HCT116 (cell line): Measurements from ENCODE around the gene FPR2. TPM values are rescaled to one million over a fixed set of nuclear protein-coding genes. Genes with fewer than 3 reads are reported as not detected.

Experiments
- ATAC-seq: fragments of 200-7000 bp; cut with Tn5 transposase; 2 replicates; pipeline ENCODE4 v1.9.1; 2020; ENCODE audit warnings: mild to moderate bottlenecking, moderate library complexity
- Bru-seq: library from RNA; stranded (reverse); fragments of 400-500 nt; gene quantifications from one replicate; lab custom pipeline; 2021; lab: Mats Ljungman, UMichigan
- BruChase-seq, 2 experiments: library from RNA; stranded (reverse); fragments of 400-500 nt; gene quantifications; one replicate each; lab custom pipeline; 2021; lab: Mats Ljungman, UMichigan
- BruUV-seq: library from RNA; stranded (reverse); fragments of 400-500 nt; replicated peaks from 2 replicates; lab custom pipeline; 2021; lab: Mats Ljungman, UMichigan
- CTCF ChIA-PET: fragments of 300-600 bp; sonication (Branson Sonifier 250); formaldehyde crosslinking; loops from one replicate; lab custom pipeline; 2021; ENCODE audit warnings: antibody characterized with exemption; lab: Charles Lee
- POLR2A ChIA-PET: fragments of 300-600, 350-600 bp; sonication (Branson Sonifier 250); formaldehyde crosslinking; loops from one replicate; lab custom pipeline; 2021; ENCODE audit warnings: antibody characterized with exemption; lab: Charles Lee
- RAD21 ChIA-PET, 2 experiments: fragments of 300-600 bp; sonication (Branson Sonifier 250); formaldehyde crosslinking; loops; one replicate each; lab custom pipeline; 2023; ENCODE audit warnings: low total read pairs in 2 of 2; ENCODE audit not compliant: uncharacterized antibody in 2 of 2, unreplicated experiment in 2 of 2, low non-redundant PET in 1 of 2; lab: Charles Lee
- DNase-seq: peaks from one replicate; pipeline ENCODE4 v3.0.0-alpha.2; 2010; ENCODE audit warnings: low read depth, low spot score
- H2AFZ ChIP-seq: fragments of 200-600 bp; shearing (Covaris generic), sonication (generic); 2 replicates; pipeline ENCODE4 v1.6.1; 2017; ENCODE audit warnings: low read depth, mixed run types, mixed read lengths, antibody characterized with exemption, low read length; ENCODE audit not compliant: poor library complexity, severe bottlenecking
- H3K27ac ChIP-seq: 2 replicates; pipeline ENCODE4 v1.5.1; 2012; ENCODE audit warnings: low read depth, low read length
- H3K27me3 ChIP-seq: fragments of 200-600 bp; sonication (generic); 2 replicates; pipeline ENCODE4 v1.6.1; 2016; ENCODE audit warnings: mixed run types, low read length, mixed read lengths; ENCODE audit not compliant: insufficient read depth
- H3K36me3 ChIP-seq, 2 experiments: fragments of 200-500 bp in 1 of 2; fragments of 200-600 bp in 1 of 2; sonication (Bioruptor generic) in 1 of 2; sonication (generic) in 1 of 2; 2 replicates each; pipeline versions ENCODE4 v1.5.1 to v1.6.1; 2014 to 2016; ENCODE audit warnings: low read length in 2 of 2, inconsistent platforms in 1 of 2, mixed read lengths in 1 of 2, mixed run types in 1 of 2; ENCODE audit not compliant: insufficient read depth in 2 of 2, control insufficient read depth in 1 of 2
- H3K4me1 ChIP-seq, 2 experiments: fragments of 200-600 bp in 1 of 2; sonication (generic) in 1 of 2; 2 replicates each; pipeline versions ENCODE4 v1.5.1 to v1.6.1; 2012 to 2017; ENCODE audit warnings: low read length in 2 of 2, inconsistent platforms in 1 of 2, mild to moderate bottlenecking in 1 of 2, mixed read lengths in 1 of 2, mixed run types in 1 of 2, moderate library complexity in 1 of 2; ENCODE audit not compliant: insufficient read depth in 2 of 2, control insufficient read depth in 1 of 2
- H3K4me2 ChIP-seq: fragments of 200-600 bp; sonication (generic); 2 replicates; pipeline ENCODE4 v1.6.1; 2017; ENCODE audit warnings: mixed run types, low read length, mixed read lengths
- H3K4me3 ChIP-seq, 2 experiments: fragments of 200-600 bp in 1 of 2; sonication (generic) in 1 of 2; replicated peaks in 1 of 2; 2 replicates each; pipeline ENCODE4 v1.5.1; 2011 to 2016; ENCODE audit warnings: low read length in 2 of 2, control low read depth in 1 of 2, low read depth in 1 of 2, mild to moderate bottlenecking in 1 of 2, mixed read lengths in 1 of 2, mixed run types in 1 of 2
- H3K79me2 ChIP-seq: fragments of 200-600 bp; sonication (generic); 2 replicates; pipeline ENCODE4 v1.6.1; 2017; ENCODE audit warnings: mild to moderate bottlenecking, mixed run types, low read length, moderate library complexity, mixed read lengths; ENCODE audit not compliant: insufficient read depth
- H3K9ac ChIP-seq: fragments of 200-600 bp; sonication (generic); 2 replicates; pipeline ENCODE4 v1.6.1; 2016; ENCODE audit warnings: low read length, mixed read lengths
- H3K9me2 ChIP-seq: fragments of 200-600 bp; sonication (generic), shearing (Covaris generic); 2 replicates; pipeline ENCODE4 v1.6.1; 2017; ENCODE audit warnings: mixed run types, mild to moderate bottlenecking, moderate library complexity; ENCODE audit not compliant: insufficient read depth
- H3K9me3 ChIP-seq, 2 experiments: fragments of 200-500 bp in 1 of 2; fragments of 200-600 bp in 1 of 2; sonication (Bioruptor generic) in 1 of 2; sonication (generic) in 1 of 2; 2 replicates each; pipeline ENCODE4 v1.6.1; 2014 to 2017; ENCODE audit warnings: low read length in 2 of 2, mixed read lengths in 2 of 2, inconsistent platforms in 1 of 2, low read depth in 1 of 2, mild to moderate bottlenecking in 1 of 2, mixed run types in 1 of 2, moderate library complexity in 1 of 2; ENCODE audit not compliant: control insufficient read depth in 1 of 2, insufficient read depth in 1 of 2
- H4K20me1 ChIP-seq: fragments of 200-600 bp; sonication (generic), shearing (Covaris generic); 2 replicates; pipeline ENCODE4 v1.6.1; 2017; ENCODE audit warnings: mixed run types, mild to moderate bottlenecking, moderate library complexity; ENCODE audit not compliant: insufficient read depth
- CBX3 ChIP-seq: IDR thresholded peaks from 2 replicates; pipeline ENCODE4 v1.6.1; 2012; ENCODE audit warnings: low read depth
- EGR1 ChIP-seq: IDR thresholded peaks from 2 replicates; pipeline ENCODE4 v1.6.1; 2012; ENCODE audit warnings: low read depth
- ELF1 ChIP-seq: IDR thresholded peaks from 2 replicates; pipeline ENCODE4 v1.6.1; 2012; ENCODE audit warnings: low read depth, borderline replicate concordance
- FOSL1 ChIP-seq: IDR thresholded peaks from 2 replicates; pipeline ENCODE4 v1.6.1; 2012; ENCODE audit warnings: low read depth
- POLR2AphosphoS5 ChIP-seq: IDR thresholded peaks from 2 replicates; pipeline ENCODE4 v1.6.1; 2011; ENCODE audit warnings: mild to moderate bottlenecking, low read depth, low read length, moderate library complexity
- SIN3A ChIP-seq: IDR thresholded peaks from 2 replicates; pipeline ENCODE4 v1.6.1; 2012; ENCODE audit warnings: low read depth
- SRF ChIP-seq: IDR thresholded peaks from 2 replicates; pipeline ENCODE4 v1.6.1; 2012; ENCODE audit warnings: low read depth
- TCF7L2 ChIP-seq: IDR thresholded peaks from 2 replicates; pipeline ENCODE4 v1.7.0; 2011; ENCODE audit warnings: borderline replicate concordance, inconsistent platforms; ENCODE audit not compliant: insufficient read depth, insufficient read length; ENCODE audit errors: extremely low read depth
- ZFX ChIP-seq: fragments of 450-650 bp; IDR thresholded peaks from 2 replicates; pipeline ENCODE4 v1.6.1; 2017
- ZNF274 ChIP-seq: fragments of 200-500 bp; sonication (Bioruptor generic); IDR thresholded peaks from 2 replicates; pipeline ENCODE4 v1.6.1; 2014; ENCODE audit warnings: mild to moderate bottlenecking, low read depth, low read length, inconsistent platforms
- intact Hi-C: fragments of 100-400 bp; cut with micrococcal nuclease; formaldehyde crosslinking; loops from 2 replicates; pipeline ENCODE4 v1.10.0; 2022
- long read RNA-seq: library from polyadenylated mRNA; unstranded; transcript quantifications from one replicate; pipeline ENCODE4 v2.0.0, GENCODE V29; 2021; ENCODE audit not compliant: unreplicated experiment
- polyA plus RNA-seq: library from polyadenylated mRNA; unstranded; fragments of >200 nt; gene quantifications from 2 replicates; pipeline ENCODE4 v1.2.1, GENCODE V29; 2012; ENCODE audit warnings: missing spikeins
- total RNA-seq: library from RNA; stranded (reverse); gene quantifications from one replicate; pipeline ENCODE4 v1.2.1, GENCODE V29; 2021; ENCODE audit not compliant: unreplicated experiment
- TF ChIP-seq, protein P1 (sequence below), 3 experiments: fragments of 200-600 bp in 1 of 3; sonication (generic) in 1 of 3; IDR thresholded peaks in 2 of 3; conservative IDR thresholded peaks in 1 of 3; 2 replicates each; pipeline ENCODE4 v1.5.1; 2012 to 2017; ENCODE audit warnings: low read depth in 2 of 3, low read length in 2 of 3, antibody characterized with exemption in 1 of 3, borderline replicate concordance in 1 of 3, control low read depth in 1 of 3, mild to moderate bottlenecking in 1 of 3, mixed read lengths in 1 of 3, mixed run types in 1 of 3, moderate library complexity in 1 of 3; ENCODE audit not compliant: insufficient read depth in 1 of 3
- TF ChIP-seq, protein P2 (sequence below): IDR thresholded peaks from 2 replicates; pipeline ENCODE4 v1.6.1; 2012

Gene FPR2, protein sequence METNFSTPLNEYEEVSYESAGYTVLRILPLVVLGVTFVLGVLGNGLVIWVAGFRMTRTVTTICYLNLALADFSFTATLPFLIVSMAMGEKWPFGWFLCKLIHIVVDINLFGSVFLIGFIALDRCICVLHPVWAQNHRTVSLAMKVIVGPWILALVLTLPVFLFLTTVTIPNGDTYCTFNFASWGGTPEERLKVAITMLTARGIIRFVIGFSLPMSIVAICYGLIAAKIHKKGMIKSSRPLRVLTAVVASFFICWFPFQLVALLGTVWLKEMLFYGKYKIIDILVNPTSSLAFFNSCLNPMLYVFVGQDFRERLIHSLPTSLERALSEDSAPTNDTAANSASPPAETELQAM
- total RNA-seq (not detected), Bru-seq, nascent RNA (not detected), BruChase-seq, experiment 1, labeled RNA remaining after a 6-hour chase (percentile 12 among the genes with signal in this experiment), BruChase-seq, experiment 2, labeled RNA remaining after a 2-hour chase (not detected)
- polyA plus RNA-seq: 0.09 TPM in 1 of 2 replicates, not detected in the other
- long read RNA-seq: 0 reads

DNA sequence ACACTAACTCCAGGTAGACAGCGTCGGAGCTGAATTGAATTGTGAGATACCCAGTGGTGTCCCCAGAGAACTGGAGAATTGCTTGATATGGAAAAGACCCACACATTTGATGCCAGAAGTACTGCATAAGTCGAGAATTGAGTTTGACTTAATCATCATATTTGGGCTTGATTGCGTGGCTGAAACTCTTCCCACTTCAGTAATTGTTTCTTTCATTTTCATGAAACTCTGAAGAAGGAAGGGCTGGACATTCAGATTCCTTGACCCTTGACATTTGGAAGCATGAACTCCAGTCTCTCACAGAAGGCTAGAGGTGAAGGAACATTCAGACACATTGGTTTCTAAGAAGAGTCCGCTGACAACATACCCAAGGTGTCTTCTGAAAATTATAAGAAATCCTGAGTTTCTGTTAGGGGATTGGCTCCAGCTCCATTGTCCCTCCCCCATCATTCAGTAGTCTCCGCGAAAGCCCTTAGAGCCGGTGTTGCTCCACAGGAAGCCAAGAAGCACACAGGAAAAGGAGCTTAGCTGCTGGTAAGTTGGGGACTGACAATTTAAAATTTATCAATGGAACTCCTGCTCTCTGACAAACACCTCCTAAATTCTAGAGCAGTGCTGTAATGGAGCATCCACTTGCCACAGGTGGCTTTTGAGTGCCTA is at the start of gene FPR2:
TSS of gene FPR2 (plus strand) at position 484 of the 660 bp plus-strand sequence. CDS start 7,479 bp downstream, outside the sequence.
- no peaks in the 10 kb centered on the region for H3K27me3 ChIP-seq
- H3K9me3 ChIP-seq: no peaks in the 10 kb centered on the region
- intact Hi-C loops: no loop called here
- H3K4me2 ChIP-seq: no peak within 1 kb of the TSS
- CTCF ChIA-PET: interaction anchor here (1.4 kb wide), 1 partner anchor 17 kb away, joined by 5 read pairs; no protein-coding TSS in a partner anchor
- H3K79me2 ChIP-seq: no peaks in the 10 kb centered on the region
- no peaks in the 10 kb centered on the region for H4K20me1 ChIP-seq
- H3K9me2 ChIP-seq: no peaks in the 10 kb centered on the region
- POLR2A ChIA-PET: interaction anchor here (1.1 kb wide), 1 partner anchor 10 kb away, joined by 4 read pairs; the partner anchor contains the start of gene FPR1
- no peak within 1 kb of the TSS for H3K4me3 ChIP-seq
- no peak for ATAC-seq
- no peak within 1 kb of the TSS for H3K9ac ChIP-seq
- DNase-seq: no peak
- H3K27ac ChIP-seq: no peak within 1 kb of the TSS
- BruUV-seq: no TSS peak
- no peaks in the 10 kb centered on the region for H3K36me3 ChIP-seq
- RAD21 ChIA-PET: no interaction called here
- H3K4me1 ChIP-seq: no peaks in the 10 kb centered on the region
- no peak for TF ChIP-seq ZFX
- no peak for TF ChIP-seq SIN3A
- TF ChIP-seq POLR2AphosphoS5: no peak
- H2AFZ ChIP-seq: no peak within 1 kb of the TSS

DNA sequence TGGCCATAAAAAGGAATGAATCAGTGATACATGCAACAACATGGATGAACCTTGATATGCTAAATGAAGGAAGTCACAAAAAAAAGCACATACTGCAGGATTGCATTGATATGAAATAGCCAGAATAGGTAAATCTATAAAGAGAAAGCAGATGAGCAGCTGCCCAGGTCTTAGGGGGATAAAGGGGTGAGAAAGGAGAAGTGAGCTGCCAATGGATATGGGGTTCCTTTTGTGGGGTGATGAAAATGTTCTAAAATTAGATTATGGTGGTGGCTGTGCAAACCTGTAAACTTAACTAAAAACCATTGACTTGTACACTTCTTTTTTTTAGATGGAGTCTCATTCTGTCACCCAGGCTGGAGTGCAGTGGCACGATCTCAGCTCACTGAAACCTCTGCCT is 49.3 kb upstream of the FPR2 start:
- ATAC-seq (no peak), DNase-seq (no peak)
- ChIA-PET POLR2A (no interaction called here), CTCF (no interaction called here), RAD21 (no interaction called here)
- no peak overlapping the region for H3K4me3 ChIP-seq
- no peaks in the 10 kb centered on the region for H3K36me3 ChIP-seq
- no TSS peak for BruUV-seq
- H3K9me3 ChIP-seq: no peaks in the 10 kb centered on the region
- TF ChIP-seq SRF: no peak
- TF ChIP-seq ELF1: no peak
- TF ChIP-seq CBX3: no peak
- TF ChIP-seq TCF7L2: no peak
- no peak for TF ChIP-seq FOSL1
- TF ChIP-seq, protein P1, sequence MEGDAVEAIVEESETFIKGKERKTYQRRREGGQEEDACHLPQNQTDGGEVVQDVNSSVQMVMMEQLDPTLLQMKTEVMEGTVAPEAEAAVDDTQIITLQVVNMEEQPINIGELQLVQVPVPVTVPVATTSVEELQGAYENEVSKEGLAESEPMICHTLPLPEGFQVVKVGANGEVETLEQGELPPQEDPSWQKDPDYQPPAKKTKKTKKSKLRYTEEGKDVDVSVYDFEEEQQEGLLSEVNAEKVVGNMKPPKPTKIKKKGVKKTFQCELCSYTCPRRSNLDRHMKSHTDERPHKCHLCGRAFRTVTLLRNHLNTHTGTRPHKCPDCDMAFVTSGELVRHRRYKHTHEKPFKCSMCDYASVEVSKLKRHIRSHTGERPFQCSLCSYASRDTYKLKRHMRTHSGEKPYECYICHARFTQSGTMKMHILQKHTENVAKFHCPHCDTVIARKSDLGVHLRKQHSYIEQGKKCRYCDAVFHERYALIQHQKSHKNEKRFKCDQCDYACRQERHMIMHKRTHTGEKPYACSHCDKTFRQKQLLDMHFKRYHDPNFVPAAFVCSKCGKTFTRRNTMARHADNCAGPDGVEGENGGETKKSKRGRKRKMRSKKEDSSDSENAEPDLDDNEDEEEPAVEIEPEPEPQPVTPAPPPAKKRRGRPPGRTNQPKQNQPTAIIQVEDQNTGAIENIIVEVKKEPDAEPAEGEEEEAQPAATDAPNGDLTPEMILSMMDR (IDR thresholded peaks at IDR 0.05 in 2 of 3, conservative IDR thresholded peaks at IDR 0.05 in 1 of 3; ENCODE audit: borderline replicate concordance in 1 of 3, insufficient read depth in 1 of 3, low read depth in 2 of 3, low read length in 2 of 3): no peak
- TF ChIP-seq ZNF274: no peak
- no peak for TF ChIP-seq EGR1
- TF ChIP-seq, protein P2, sequence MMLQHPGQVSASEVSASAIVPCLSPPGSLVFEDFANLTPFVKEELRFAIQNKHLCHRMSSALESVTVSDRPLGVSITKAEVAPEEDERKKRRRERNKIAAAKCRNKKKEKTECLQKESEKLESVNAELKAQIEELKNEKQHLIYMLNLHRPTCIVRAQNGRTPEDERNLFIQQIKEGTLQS: no peak
- H4K20me1 ChIP-seq: no peaks in the 10 kb centered on the region
- H3K4me1 ChIP-seq: peaks cover 9 to 17% of the 10 kb centered on the region in 2 experiments; a peak in 3 of 4 replicates
- no peaks in the 10 kb centered on the region for H3K9me2 ChIP-seq
- intact Hi-C loops: loop anchor here (1.0 kb wide), 1 partner anchor 67 kb away; no protein-coding TSS in a partner anchor
- H3K27ac ChIP-seq: no peak overlapping the region
- no peak overlapping the region for H3K4me2 ChIP-seq
- no peaks in the 10 kb centered on the region for H3K79me2 ChIP-seq
- no peaks in the 10 kb centered on the region for H3K27me3 ChIP-seq
- no peak overlapping the region for H3K9ac ChIP-seq
- no peak overlapping the region for H2AFZ ChIP-seq
